ENCODE data around the gene VIM. TPM values are rescaled to one million over a fixed set of nuclear protein-coding genes. Genes with fewer than 3 reads are reported as not detected.

VIM gene
- 6,184 and 6,269 TPM in 2 replicates for total RNA-seq

GRCh38 chr10:17228091-17229015 is at the start of gene VIM:
Gene VIM (plus strand): TSS chr10:17228241. CDS start chr10:17229423, 1,182 bp downstream.

GRCh38 chr10:17200912-17201793 is 26.9 kb upstream of the VIM start, which contains the start of gene TRDMT1:
Gene TRDMT1 (minus strand): TSS chr10:17201672. CDS start chr10:17201634, 38 bp downstream.

Other genes with a start within 250 kb of the VIM start
- gene CUBN, start 98.4 kb upstream of the VIM start, total RNA-seq: 2.0 and 6.8 TPM in 2 replicates
- 4.3 and 4.9 TPM in 2 replicates for gene TRDMT1, start 26.6 kb upstream of the VIM start, total RNA-seq
- gene ST8SIA6, start 226.4 kb downstream of the VIM start, total RNA-seq: not detected in 2 replicates

All from mammary microvascular endothelial cell (primary cell).